ENCODE measurements around the gene ZSWIM6.

ZSWIM6 gene

GRCh38 chr5:61455179-61456006, 123.3 kb downstream of the ZSWIM6 start:
- Histone ChIP-seq H3K36me3 (ENCODE audit: low read length) (no peaks in the 10 kb centered on the region), H3K4me3 (ENCODE audit: insufficient read depth, low read length, poor library complexity, severe bottlenecking) (no peak overlapping the region), H3K9me2 (replicated peaks; ENCODE audit: insufficient read depth, low read length) (no peaks in the 10 kb centered on the region), H3K9ac (ENCODE audit: low read length) (no peak overlapping the region), H3K4me2 (ENCODE audit: low read depth, low read length, poor library complexity, severe bottlenecking) (no peak overlapping the region), H4K20me1 (ENCODE audit: low read depth, low read length) (0 out of 2 replicates have a peak, but pooled peaks cover 4% of the 10 kb centered on the region), H2AFZ (ENCODE audit: low read depth, low read length, severe bottlenecking) (no peak overlapping the region), H3F3A (ENCODE audit: insufficient read depth) (no peaks in the 10 kb centered on the region), H3K9me3 (ENCODE audit: insufficient read depth, low read length) (no peaks in the 10 kb centered on the region), H3K27me3 (ENCODE audit: low read length) (no peaks in the 10 kb centered on the region), H3K79me2 (ENCODE audit: insufficient read depth, low read length) (no peaks in the 10 kb centered on the region), H3K27ac (ENCODE audit: low read depth, low read length) (no peak overlapping the region)
- TF ChIP-seq CTCF (IDR thresholded peaks at IDR 0.05; ENCODE audit: insufficient read depth, low read length, poor library complexity, severe bottlenecking), result no peak
- TF ChIP-seq EZH2phosphoT487 (conservative IDR thresholded peaks at IDR 0.05; ENCODE audit: low read length), result no peak

GRCh38 chr5:61460471-61460870, 128.4 kb downstream of the ZSWIM6 start:
- no peak for TF ChIP-seq CTCF (IDR thresholded peaks at IDR 0.05; ENCODE audit: insufficient read depth, low read length, poor library complexity, severe bottlenecking)
- no peak for TF ChIP-seq EZH2phosphoT487 (conservative IDR thresholded peaks at IDR 0.05; ENCODE audit: low read length)
- H3K27me3 ChIP-seq (ENCODE audit: low read length), result no peaks in the 10 kb centered on the region
- no peaks in the 10 kb centered on the region for H3K9me3 ChIP-seq (ENCODE audit: insufficient read depth, low read length)
- H3K9ac ChIP-seq (ENCODE audit: low read length), result no peak overlapping the region
- H3F3A ChIP-seq (ENCODE audit: insufficient read depth), result no peaks in the 10 kb centered on the region
- no peak overlapping the region for H3K27ac ChIP-seq (ENCODE audit: low read depth, low read length)
- no peaks in the 10 kb centered on the region for H3K36me3 ChIP-seq (ENCODE audit: low read length)
- H3K4me3 ChIP-seq (ENCODE audit: insufficient read depth, low read length, poor library complexity, severe bottlenecking), result no peak overlapping the region
- 0 out of 2 replicates have a peak, but pooled peaks cover 4% of the 10 kb centered on the region for H4K20me1 ChIP-seq (ENCODE audit: low read depth, low read length)
- H3K4me2 ChIP-seq (ENCODE audit: low read depth, low read length, poor library complexity, severe bottlenecking), result no peak overlapping the region
- no peak overlapping the region for H2AFZ ChIP-seq (ENCODE audit: low read depth, low read length, severe bottlenecking)
- no peaks in the 10 kb centered on the region for H3K9me2 ChIP-seq (replicated peaks; ENCODE audit: insufficient read depth, low read length)
- H3K79me2 ChIP-seq (ENCODE audit: insufficient read depth, low read length), result no peaks in the 10 kb centered on the region

GRCh38 chr5:61461417-61461816, 129.4 kb downstream of the ZSWIM6 start:
- Histone ChIP-seq H3K9me3 (ENCODE audit: insufficient read depth, low read length) (no peaks in the 10 kb centered on the region), H3K27me3 (ENCODE audit: low read length) (no peaks in the 10 kb centered on the region), H3K27ac (ENCODE audit: low read depth, low read length) (no peak overlapping the region), H4K20me1 (ENCODE audit: low read depth, low read length) (0 out of 2 replicates have a peak, but pooled peaks cover 4% of the 10 kb centered on the region), H2AFZ (ENCODE audit: low read depth, low read length, severe bottlenecking) (no peak overlapping the region), H3K36me3 (ENCODE audit: low read length) (no peaks in the 10 kb centered on the region), H3K4me2 (ENCODE audit: low read depth, low read length, poor library complexity, severe bottlenecking) (no peak overlapping the region), H3K9me2 (replicated peaks; ENCODE audit: insufficient read depth, low read length) (no peaks in the 10 kb centered on the region), H3K4me3 (ENCODE audit: insufficient read depth, low read length, poor library complexity, severe bottlenecking) (no peak overlapping the region), H3K79me2 (ENCODE audit: insufficient read depth, low read length) (no peaks in the 10 kb centered on the region), H3F3A (ENCODE audit: insufficient read depth) (no peaks in the 10 kb centered on the region), H3K9ac (ENCODE audit: low read length) (no peak overlapping the region)
- TF ChIP-seq EZH2phosphoT487 (conservative IDR thresholded peaks at IDR 0.05; ENCODE audit: low read length) (no peak), CTCF (IDR thresholded peaks at IDR 0.05; ENCODE audit: insufficient read depth, low read length, poor library complexity, severe bottlenecking) (no peak)
